ENCODE results near the gene CCDC6.
"Not testable (repeated sequence)": the region's sequence is repeated elsewhere in the genome, so short reads cannot be mapped to it uniquely, and the experiment has no call there.

Gene CCDC6

DNA sequence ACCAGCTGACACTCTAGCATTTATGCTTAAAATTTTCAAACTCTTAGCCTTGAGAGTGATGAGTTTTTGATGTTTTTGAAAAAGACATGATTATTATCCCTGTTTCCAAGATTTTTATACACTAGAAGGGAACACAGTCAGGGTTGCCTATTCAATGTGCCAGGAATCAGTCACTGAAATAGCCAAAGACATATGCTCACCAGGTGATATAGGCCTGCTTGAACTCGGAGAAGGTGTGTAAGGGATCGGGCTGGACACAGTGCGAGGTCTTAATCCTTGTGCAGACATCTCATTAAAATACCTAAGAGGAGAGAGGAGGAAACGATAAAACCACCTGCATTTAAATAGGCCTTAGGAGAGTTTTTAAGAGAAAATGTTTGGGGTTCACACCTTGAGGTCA, 102.1 kb downstream of the CCDC6 start:
- DNase-seq = no peak

DNA sequence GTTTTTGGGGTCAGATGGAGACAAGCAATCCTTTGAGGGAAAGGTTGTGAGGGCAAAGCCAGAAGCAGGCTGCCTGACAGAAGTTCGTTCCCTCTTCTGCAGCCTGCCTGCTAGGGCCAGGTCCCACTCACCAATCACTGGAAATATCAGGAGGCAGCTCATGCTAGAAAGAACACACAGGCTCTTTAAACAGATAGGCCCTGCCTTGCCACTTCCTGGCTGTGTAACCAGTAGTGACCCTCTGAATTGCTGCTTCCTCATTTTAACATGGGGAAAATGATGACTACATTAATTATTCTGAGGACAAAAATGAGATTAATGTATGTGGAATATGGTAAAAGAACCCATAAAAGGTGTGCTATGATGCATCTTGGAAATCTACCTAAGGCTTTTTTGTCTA, 102.6 kb downstream of the CCDC6 start:
- no peak for DNase-seq

DNA sequence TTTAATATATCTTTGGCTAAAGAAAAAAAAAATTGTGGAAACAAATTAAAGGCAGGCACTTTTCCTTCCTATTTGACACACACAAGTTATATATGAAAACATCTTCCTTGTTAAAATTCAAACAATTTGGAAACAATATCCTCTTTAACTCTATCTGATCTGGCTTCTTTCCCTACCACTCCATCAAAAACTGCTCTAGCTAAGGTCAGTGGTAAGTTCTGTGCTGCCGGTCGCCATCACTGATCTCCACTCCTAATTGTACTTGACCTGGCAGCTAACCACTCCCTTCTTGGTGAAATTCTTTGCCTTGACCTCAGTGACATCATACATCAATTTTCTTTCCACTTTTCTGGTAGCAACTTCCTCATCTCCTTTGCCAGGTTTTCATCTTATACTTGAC, 105.2 kb downstream of the CCDC6 start:
- no peak for DNase-seq

DNA sequence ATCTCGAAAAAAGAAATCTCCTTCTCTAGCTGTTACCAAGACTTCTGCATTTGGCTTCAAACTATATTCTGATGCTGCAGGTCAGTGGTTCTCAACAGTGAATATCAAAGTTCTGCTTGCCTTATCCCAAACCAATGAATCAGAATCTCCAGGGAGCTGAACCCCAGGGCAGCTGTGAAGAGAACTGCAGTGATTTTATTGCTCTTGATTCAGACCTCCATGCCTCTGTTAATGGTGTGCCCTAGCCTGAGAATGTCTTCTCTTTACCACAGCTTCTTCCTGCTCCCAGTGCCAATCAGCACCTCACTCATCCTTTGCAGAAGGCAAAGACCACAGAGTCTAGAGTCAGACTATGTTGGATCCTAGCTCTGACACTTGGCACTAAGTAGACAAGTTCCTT, 106.9 kb downstream of the CCDC6 start:
- DNase-seq = no peak

DNA sequence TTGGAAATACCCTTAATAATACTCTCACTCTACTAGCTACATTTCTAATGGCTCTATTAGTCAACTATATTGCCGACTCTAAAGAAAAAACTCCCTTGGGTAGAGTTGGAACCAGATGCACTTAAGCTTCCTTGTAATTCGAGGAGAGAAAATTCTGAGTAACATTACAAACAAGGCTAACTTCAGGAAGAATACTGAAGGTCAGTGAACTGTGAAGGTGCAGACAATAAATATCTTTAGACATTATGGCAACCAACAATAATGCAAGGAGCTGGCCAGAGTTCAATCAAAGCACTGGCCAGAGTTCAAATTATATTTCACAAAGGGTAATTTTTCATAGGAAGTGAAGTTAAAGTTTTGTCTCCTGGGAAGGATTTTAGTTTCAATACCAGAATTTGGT, 112.4 kb downstream of the CCDC6 start:
- no peak for DNase-seq

DNA sequence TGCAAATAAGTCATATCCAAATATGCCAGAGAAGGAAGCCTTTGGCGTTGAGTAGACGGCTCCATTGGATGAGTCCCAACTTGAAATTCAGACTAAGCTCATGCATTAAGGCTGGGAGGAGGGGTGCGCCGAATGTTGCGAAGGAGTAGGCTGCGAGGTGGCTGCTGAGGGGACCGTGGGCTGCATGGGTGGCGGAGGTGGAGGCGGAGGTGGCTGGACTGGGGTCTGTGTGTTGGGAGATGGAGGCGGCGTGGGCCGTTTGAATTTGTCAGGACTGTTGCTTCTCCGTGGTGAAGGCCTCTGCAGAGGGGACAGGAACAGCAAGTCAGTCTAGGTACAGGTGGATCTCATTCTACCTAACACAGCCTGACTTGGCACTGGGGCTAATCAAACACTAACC, 113.5 kb downstream of the CCDC6 start:
- DNase-seq = no peak

DNA sequence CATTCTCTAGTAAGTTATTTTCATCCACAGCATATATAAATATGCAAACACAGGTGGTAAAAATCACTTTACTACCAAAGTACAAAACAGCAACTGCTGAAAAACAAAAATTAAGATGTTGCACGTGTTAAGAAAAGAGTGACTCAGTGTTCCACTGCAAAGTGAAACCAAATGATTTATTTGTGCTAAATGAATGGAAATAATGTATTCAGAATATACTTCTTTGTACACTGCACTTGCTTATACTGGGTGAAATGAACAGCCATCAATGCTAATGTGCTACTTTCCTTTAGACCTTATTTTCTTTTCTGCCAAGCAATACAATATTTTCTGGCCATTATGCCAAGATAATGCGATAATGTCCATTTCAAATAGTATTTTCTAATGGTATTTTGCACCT, 114.8 kb downstream of the CCDC6 start:
- DNase-seq = no peak

DNA sequence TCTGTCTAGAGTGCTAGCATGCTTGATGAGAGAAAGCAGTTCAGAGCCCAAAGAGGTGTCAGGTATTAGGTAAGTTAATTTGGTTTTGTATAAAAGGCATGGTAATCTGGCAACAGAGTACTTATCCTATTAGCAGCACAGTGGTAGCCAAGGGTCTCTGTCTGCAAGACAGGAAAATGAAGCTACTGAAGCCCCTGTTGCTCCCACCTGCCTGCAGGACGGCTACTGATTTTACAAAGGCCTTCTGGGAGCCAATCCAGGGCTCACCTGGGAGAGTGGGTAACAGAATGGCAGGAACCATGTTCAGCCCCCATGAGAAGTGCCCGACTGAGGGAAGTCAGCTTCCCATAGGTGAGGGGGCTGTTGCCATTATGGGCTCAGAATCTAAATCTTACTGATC, 116.3 kb downstream of the CCDC6 start:
- DNase-seq = not testable (repeated sequence)

DNA sequence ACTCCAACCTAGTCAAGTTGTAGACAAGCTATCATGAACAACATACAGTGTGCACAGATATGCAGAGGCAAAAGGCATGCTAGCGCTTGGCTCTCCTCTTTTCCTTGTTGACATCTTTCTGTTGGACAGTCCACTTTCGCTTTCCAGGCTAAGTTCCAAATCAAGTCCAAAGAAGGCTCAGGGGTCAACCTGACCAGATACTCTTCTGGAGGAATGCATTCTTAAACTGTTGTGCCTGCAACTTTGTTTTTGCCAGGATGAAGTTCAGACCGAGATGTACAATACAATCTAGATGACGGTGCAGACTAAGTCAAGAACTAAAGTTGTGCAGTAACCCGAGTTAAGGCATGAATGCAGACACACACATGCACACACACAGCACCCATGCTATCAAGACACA, 117.4 kb downstream of the CCDC6 start:
- DNase-seq = not testable (repeated sequence)

DNA sequence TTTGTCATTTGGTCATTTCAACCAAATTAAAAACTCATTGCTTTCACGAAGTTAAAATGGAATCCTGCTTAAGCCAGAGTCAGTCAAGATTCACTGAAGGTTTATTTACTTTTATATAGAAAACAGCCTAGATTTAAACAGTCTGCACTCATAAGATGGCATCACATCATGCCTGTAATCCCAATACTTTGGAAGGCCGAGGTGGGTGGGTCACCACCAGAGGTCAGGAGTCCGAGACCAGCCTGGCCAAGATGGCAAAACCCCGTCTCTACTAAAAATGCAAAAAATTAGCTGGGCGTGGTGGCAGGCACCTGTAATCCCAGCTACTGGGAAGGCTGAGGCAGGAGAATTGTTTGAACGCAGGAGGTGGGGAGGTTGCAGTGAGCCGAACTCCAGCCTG, 119.3 kb downstream of the CCDC6 start:
- not testable (repeated sequence) for DNase-seq

DNA sequence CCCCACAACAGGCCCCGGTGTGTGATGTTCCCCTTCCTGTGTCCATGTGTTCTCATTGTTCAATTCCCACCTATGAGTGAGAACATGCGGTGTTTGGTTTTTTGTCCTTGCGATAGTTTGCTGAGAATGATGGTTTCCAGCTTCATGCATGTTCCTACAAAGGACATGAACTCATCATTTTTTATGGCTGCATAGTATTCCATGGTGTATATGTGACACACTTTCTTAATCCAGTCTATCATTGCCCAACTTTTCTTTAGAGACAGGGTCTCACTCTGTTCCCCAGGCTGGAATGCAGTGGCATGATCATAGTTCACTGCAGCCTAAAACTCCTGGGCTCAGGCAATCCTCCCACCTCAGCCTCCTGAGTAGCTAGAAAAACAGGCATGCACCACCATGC, 120.9 kb downstream of the CCDC6 start:
- DNase-seq = not testable (repeated sequence)

DNA sequence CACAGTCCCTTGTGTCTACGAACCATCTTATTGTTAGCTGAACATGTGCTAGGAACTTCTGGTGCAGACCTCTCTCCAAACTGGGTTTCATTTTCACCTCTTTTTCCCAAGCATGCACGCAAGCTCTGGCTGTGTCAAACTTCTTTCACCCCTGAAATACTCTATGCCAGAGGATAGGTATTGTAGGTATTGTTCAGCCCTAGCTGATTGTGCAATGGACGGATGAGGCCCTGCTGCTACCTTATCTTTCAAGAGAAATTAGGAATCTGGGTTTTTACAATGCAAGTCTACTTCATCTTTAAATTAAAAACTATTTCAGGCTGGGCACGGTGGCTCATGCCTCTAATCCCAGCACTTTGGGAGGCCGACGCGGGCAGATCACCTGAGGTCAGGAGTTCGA, 124.8 kb downstream of the CCDC6 start:
- no peak for DNase-seq

DNA sequence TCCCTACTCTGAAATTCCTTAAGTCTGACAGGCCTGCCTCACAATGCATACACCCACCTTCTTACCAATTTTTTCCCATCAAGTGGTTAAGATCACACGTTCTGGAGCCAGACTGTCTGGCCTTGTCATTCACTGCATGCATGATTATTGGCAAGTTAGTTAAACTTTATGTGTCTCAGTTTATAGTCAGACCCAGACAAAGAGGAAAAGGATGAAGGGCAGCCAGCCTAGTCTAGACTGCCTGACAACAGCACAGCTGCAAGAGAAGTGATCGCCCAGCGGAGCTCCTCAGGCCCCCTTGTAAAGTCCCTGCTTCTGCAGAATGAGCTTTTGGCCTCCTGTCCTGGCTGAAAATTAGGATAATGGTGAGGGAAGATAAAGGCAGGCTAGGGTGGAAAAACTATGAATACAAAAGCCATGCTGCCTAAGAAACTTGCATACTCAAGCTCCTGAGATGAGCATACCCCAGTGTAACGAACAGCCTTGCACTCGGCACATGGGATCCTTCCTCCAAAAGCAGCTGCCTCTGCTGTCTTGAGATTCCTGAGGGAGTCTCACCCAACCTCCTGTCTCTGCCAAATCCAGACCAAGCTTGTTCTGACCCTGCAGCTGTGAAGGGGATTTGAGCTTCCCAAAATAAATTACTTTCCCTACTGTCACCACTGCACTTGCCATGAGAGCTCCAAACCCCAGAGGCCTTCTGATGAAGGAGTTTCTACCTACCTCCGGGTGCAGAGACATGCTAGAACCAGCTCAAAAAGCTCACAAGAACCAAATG, 126.4 kb downstream of the CCDC6 start:
- DNase-seq = peak; percentile 78

DNA sequence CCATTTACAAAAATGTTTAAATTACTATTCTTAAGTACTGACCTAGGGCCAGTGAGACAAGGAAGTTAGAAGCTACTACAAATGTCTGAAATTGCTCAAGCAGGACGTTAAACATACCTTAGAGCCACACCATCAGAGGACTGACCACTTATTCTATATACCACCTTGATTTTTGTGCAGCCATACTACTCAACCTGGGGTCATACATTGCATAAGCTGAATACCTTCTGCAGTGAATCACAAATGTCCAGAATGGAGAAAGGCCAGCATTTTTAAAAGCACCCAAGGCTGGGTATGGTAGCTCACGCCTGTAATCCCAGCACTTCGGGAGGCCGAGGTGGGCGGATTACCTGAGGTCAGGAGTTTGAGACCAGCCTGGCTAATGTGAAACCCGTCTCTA, 131.9 kb downstream of the CCDC6 start:
- DNase-seq = no peak

DNA sequence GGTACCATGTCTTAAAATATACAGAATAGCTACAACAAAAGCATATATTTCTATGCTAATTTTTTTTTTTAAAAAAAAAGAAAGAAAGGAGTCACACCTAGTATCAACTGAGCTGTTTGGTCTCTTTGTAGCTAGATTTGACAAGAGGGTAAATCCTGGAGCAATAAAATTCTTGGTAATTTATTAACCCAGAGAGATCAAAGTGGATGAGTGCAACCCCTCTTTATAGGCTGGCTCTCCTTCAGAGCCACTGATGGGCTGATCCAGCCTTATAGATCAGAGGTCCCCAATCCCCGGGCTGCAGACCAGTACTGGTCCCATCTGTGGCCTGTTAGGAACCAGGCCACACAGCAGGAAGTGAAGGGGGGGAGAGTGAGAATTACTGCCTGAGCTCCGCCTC, 133.3 kb downstream of the CCDC6 start:
- DNase-seq = no peak

DNA sequence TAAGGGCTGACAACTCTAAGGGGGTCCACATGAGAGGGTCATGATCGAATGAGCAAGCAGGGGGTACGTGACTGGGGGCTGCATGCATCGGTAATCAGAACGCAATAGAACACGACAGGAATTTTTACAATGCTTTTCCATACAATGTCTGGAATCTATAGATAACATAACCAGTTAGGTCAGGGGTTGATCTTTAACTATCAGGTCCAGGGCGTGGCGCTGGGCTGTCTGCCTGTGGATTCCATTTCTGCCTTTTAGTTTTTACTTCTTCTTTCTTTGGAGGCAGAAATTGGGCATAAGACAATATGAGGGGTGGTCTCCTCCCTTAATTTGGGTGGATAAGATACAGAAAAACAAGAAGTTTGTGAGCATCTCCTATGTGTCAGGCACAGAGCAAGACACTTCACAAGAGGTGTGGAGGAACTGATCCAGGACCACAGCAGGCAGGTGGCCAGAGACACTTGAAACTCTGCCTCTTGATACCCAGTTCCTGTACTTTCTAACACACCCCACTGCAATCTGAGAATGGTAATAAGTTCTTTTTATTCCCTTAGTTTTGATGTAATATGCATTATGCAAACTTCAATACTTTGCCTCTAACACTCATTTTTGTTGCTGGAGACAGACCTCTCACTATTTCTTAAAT, 135.1 kb downstream of the CCDC6 start:
- DNase-seq = no peak

DNA sequence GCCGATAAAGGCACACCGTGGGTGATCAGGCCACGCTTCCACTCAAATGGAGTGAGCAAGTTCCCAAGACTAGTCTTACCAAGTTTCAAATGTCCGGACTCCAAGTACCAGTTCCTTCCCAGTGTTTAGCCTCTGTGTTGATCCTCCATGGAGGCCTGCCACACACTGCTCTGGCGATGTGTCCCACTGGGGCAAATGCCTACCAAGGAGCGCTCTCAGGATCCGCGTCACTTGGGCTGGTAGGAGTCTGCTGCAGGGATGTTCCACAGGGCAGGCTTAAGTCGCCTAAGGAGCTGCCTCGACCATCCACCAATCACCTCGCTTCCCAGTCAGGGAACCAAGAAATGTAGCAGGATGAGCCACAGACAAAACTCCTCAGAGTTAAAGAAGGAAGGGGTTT, 135.7 kb downstream of the CCDC6 start:
- DNase-seq = no peak

DNA sequence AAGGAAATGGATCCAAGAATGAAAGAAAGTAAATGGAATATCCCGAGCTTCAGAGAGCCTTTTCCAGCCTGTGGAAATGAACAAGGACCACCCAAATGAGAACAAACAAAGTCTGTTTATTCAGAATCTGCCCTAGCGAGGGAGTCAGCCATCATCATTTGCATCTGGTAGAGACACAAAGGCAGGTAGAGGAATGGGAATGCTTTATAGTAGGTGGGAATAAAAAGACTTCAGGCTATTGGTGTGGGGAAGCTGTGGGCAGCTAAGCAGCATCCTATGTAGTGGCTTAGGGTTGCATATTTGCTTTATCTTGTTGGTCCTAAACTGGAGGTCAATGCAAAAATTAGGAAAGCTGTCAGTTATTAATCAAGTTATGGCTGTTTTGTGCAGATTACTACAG, 143.9 kb downstream of the CCDC6 start:
- DNase-seq = no peak

DNA sequence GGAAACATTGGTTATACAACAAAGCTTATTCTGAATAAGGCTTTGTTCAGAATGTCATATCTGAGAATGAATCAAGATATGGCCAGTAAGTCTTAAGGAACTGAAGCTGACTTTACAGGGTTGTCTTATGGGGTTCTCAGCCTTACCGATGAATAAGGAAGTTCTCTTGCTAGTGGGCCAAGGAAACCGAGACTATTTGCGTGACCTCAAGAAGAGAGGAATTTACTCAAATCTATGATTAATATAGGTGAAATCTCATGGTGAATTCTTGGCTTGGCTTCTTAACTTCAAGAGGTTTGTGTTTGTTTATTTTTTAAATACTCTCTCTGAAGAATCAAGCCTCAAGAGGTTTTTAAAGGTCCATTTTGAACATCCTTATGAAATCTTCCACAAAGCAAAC, 148.4 kb downstream of the CCDC6 start:
- no peak for DNase-seq

DNA sequence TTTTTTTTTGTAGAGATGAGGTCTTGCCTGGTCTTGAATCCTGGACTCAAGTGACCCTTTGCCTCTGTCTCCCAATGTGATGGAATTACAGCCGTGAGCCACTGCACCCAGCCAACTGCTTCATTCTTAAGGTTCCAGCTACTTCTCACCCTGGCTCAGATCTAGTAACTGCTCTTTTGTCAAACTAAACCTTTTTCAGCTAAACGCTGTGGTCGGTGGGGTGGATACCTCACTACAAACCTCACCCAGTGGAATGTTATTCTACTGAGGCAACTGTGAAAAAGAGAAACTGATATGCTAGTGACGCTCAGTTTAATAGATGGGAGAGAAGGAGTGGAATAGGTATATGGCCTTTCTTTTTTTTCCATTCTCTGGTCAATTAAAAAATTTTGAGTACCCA, 151.4 kb downstream of the CCDC6 start:
- DNase-seq = no peak

DNA sequence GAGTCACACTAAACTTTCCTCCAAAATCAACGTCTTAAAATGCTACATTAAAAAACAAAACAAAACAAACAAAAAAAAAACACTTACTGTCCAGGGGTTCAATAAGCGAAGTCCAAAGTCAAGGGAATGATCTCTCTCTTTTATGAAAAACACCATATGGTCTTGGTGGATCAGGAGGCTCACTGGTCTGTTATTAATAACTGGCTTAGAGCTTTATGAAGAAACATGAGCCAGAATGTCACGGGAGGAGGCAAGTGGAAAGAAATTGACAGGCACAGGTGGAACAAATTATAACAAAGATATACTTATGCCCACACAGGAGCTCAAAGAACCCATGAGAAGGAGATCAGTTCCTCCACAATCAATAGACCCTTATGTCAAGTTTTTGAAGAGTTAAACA, 153.1 kb downstream of the CCDC6 start, which contains the start of gene MRLN:
MRLN (minus strand) TSS at position 189 of the 400 bp plus-strand sequence.
- no peak for DNase-seq

DNA sequence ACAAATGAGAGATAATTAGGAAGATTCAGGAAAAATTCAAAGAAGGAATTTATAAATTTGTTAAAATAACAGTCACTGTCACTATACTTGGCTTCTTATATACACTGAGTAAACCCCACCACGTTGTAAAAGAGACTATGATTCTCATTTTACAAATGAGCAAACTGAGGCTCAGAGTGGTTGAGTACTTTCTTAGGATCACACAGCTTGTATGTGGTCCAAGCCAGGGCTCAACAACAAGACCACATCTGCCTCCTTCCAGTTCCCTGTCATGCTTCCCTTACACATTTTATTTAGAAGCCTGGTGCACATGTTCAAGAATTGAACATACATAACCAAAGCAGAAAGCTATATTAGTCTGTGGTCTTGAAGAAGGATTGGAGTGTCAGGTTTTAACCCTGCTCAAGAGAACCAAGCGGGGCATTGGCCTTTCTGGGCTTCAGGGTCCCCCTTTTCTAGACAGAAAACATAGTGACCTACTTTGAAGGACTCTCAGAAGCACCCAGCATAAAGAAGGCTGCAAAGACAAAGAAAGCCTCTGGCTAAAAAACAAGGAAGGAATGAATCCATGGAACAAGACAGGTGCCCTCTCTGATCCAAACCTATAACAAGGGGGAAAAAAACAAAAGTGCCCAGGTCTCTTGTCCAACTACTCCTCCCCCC, 153.9 kb downstream of the CCDC6 start:
- DNase-seq = no peak

DNA sequence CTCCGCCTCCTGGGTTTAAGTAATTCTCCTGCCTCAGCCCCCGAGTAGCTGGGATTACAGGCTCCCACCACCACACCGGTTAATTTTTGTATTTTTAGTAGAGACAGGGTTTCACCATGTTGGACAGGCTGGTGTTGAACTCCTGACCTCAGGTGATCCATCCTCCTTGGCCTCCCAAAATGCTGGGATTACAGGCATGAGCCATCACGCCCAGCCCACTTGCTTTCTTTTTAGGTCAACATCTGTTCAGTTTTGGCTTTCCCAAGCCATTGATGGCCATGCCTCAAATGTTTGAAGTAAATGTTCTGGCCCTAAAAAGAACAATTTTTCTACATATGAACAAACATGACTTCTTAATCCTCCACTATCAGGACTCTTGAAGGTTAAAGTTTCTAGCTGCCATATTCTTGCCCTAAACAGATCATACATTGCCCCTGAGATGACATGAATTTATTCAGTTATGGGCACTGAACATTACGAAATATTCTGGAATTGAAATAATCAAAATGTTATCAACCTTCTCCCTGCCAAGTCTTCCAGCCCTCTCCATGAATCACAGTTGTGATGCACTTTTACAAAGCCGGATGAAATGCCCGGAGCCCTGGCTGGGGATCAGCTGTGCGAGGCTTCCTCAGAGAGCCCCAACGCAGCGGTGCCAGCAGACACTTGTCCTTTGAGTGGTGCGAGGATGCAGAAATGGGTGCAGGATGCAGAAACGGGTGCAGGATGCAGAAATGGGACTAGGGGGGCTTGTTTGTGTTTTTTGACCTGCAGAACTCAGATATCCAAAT, 156.0 kb downstream of the CCDC6 start:
- no peak for DNase-seq
